PC-9 (cell line): ENCODE measurements around the gene BTG3.

Experiments used
- CTCF ChIP-seq: fragments of 200-600 bp; sonication (generic); conservative IDR thresholded peaks from 2 replicates; pipeline ENCODE4 v1.6.1; 2017; ENCODE audit warnings: mixed run types, antibody characterized with exemption, mild to moderate bottlenecking, moderate library complexity
- EZH2 ChIP-seq: fragments of 200-600 bp; sonication (generic); IDR thresholded peaks from 2 replicates; pipeline ENCODE4 v1.8.0; 2017; ENCODE audit warnings: antibody characterized with exemption, low read depth

- TF ChIP-seq CTCF (no peak), EZH2 (no peak)
Measured at GRCh38 chr21:17644186-17644585, 31.5 kb upstream of the BTG3 start.
